ENCODE results near the gene UQCR11. TPM values are rescaled to one million over a fixed set of nuclear protein-coding genes. Genes with fewer than 3 reads are reported as not detected.

The UQCR11 gene
- total and polyA plus RNA-seq, 2 of the 4 experiments (the other 2 are of a cell fraction) = 29.2 to 177 TPM

DNA sequence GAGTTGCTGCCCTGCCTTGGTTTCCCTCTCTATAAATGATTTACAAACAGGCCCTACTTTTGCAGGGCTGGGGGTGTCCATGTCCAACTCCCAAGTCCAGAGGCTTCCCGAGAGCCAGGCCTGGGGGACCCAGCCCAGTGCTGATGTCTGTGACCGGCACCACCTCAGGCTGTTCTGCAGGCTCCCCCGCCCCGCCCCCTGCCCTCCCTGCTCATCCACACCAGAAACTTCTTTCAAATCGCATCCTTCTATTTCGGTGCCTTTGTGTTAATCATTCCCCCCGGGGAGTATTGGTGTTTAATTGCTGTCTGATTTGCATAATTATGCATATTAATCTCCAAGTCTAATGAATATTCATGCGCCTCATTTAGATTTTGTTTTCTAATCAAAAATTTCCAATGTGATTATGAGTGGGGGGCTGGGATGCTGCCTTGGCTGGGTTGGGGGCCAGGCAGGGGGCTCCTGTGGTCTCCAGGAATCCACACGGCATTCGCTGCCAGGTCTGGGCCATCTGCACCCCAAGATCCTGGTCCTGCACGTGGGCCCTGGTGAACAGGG, 28.1 kb upstream of the UQCR11 start:
- Histone ChIP-seq H3K56ac (ENCODE audit: extremely low read depth, insufficient read depth, low read length) (no peak overlapping the region), H3K23ac (ENCODE audit: low read depth, low read length) (no peak overlapping the region), H4K20me1 (ENCODE audit: insufficient read depth, low read length) (peaks cover 47% of the 10 kb centered on the region), H3K14ac (replicated peaks; ENCODE audit: low read depth, low read length) (no peak overlapping the region), H2AFZ (replicated peaks; ENCODE audit: low read length, poor library complexity) (no peak overlapping the region), H2BK20ac (ENCODE audit: low read depth, low read length) (no peak overlapping the region), H3K4me2 (ENCODE audit: low read depth, low read length) (no peak overlapping the region), H3K4ac (ENCODE audit: low read depth, low read length) (no peak overlapping the region), H3K9ac (ENCODE audit: low read depth, low read length) (no peak overlapping the region), H3K79me1 (ENCODE audit: low read depth in 1 of 2, low read length in 2 of 2) (peaks cover under 1 to 57% of the 10 kb centered on the region in 2 experiments; a peak in 3 of 4 replicates), H3K4me1 (ENCODE audit: control insufficient read depth, insufficient read depth, low read length) (no peaks in the 10 kb centered on the region), H2AK5ac (ENCODE audit: low read depth, low read length) (no peak overlapping the region), H4K8ac (ENCODE audit: low read depth in 2 of 2, low read length in 2 of 2) (no peak overlapping the region), H4K5ac (ENCODE audit: low read depth, low read length) (no peak overlapping the region), H2BK5ac (ENCODE audit: low read depth, low read length, poor library complexity, severe bottlenecking) (no peak overlapping the region), H2BK15ac (ENCODE audit: low read depth, low read length) (no peak overlapping the region), H2AK9ac (replicated peaks; ENCODE audit: low read depth, low read length, poor library complexity) (no peak overlapping the region), H2BK120ac (ENCODE audit: low read depth, low read length) (no peak overlapping the region), H3K36me3 (ENCODE audit: control insufficient read depth, insufficient read depth, low read length) (peaks cover 51% of the 10 kb centered on the region), H3K4me3 (ENCODE audit: insufficient read depth, low read depth, low read length) (no peak overlapping the region), H3K27ac (ENCODE audit: insufficient read depth, low read length) (no peak overlapping the region), H3K18ac (ENCODE audit: low read depth, low read length) (no peak overlapping the region), H4K91ac (ENCODE audit: insufficient read depth, low read depth, low read length) (no peak overlapping the region), H3K9me3 (ENCODE audit: control insufficient read depth, insufficient read depth, low read length) (peaks cover 2% of the 10 kb centered on the region; the same call in 1 of the 2 replicates), H3K9me1 (ENCODE audit: insufficient read depth, low read length) (no peaks in the 10 kb centered on the region), H3K27me3 (ENCODE audit: control insufficient read depth, insufficient read depth, low read length) (no peaks in the 10 kb centered on the region)
- DNase-seq = no peak
- ChIA-PET CTCF (no interaction called here), POLR2A (ENCODE audit: unreplicated experiment) (no interaction called here)
- intact Hi-C loops (cut with micrococcal nuclease) = no loop called here
- TF ChIP-seq NFE2L2 (IDR thresholded peaks at IDR 0.05; ENCODE audit: low read depth, low read length) (no peak), CHD1 (IDR thresholded peaks at IDR 0.05; ENCODE audit: low read depth, low read length) (no peak), MAZ (IDR thresholded peaks at IDR 0.05; ENCODE audit: borderline replicate concordance, low read depth, low read length) (no peak), MAFK (IDR thresholded peaks at IDR 0.05; ENCODE audit: low read depth, low read length) (no peak)
- BruUV-seq (replicated peaks) = no TSS peak
- no peak for ATAC-seq (ENCODE audit: low read depth)
- in situ Hi-C loops (cut with MboI; ENCODE audit: low sequenced_read_pairs) = no loop called here
- dilution Hi-C loops (cut with HindIII; ENCODE audit: low sequenced_read_pairs, unreplicated experiment) = no loop called here
- 92% methylated on average over 4 of the region's 11 CpGs; no CpG with 5 or more reads in 1 of the 2 experiments for WGBS, 2 experiments (ENCODE audit: extremely low coverage in 2 of 2, insufficient read length in 1 of 2)

Data from IMR-90 (cell line).